HUES48 (cell line): ENCODE measurements around the gene SH3D21.

ENCODE experiments used
- H3K27ac ChIP-seq: one replicate; pipeline ENCODE4 v1.7.0; 2013; ENCODE audit warnings: low read depth, low read length, inconsistent platforms
- H3K27me3 ChIP-seq: 2 replicates; pipeline ENCODE4 v1.6.1; 2013; ENCODE audit warnings: mild to moderate bottlenecking, low read length; ENCODE audit not compliant: control insufficient read depth, insufficient read depth
- H3K36me3 ChIP-seq: 2 replicates; pipeline ENCODE4 v1.6.1; 2013; ENCODE audit warnings: low read length; ENCODE audit not compliant: control insufficient read depth, insufficient read depth
- H3K4me1 ChIP-seq: 2 replicates; pipeline ENCODE4 v1.6.1; 2013; ENCODE audit warnings: mild to moderate bottlenecking, low read length; ENCODE audit not compliant: control insufficient read depth, insufficient read depth
- H3K4me3 ChIP-seq: 2 replicates; pipeline ENCODE4 v1.5.1; 2013; ENCODE audit warnings: mild to moderate bottlenecking, low read depth, low read length
- H3K9ac ChIP-seq: 2 replicates; pipeline ENCODE4 v1.6.1; 2013; ENCODE audit warnings: mild to moderate bottlenecking, low read depth, low read length, moderate library complexity
- H3K9me3 ChIP-seq: 2 replicates; pipeline ENCODE4 v1.6.1; 2013; ENCODE audit warnings: low read length; ENCODE audit not compliant: control insufficient read depth, insufficient read depth

SH3D21 gene

GRCh38 chr1:36279789-36280296 is 26.3 kb upstream of the SH3D21 start:
- Histone ChIP-seq H3K27me3 (no peaks in the 10 kb centered on the region), H3K9me3 (no peaks in the 10 kb centered on the region), H3K9ac (no peak overlapping the region), H3K4me3 (no peak overlapping the region), H3K36me3 (peaks cover 29% of the 10 kb centered on the region), H3K27ac (no peak overlapping the region), H3K4me1 (no peaks in the 10 kb centered on the region)

- Histone ChIP-seq H3K27me3 (no peaks in the 10 kb centered on the region), H3K4me1 (no peaks in the 10 kb centered on the region), H3K9me3 (no peaks in the 10 kb centered on the region), H3K4me3 (no peak overlapping the region), H3K27ac (no peak overlapping the region), H3K36me3 (peaks cover 64% of the 10 kb centered on the region), H3K9ac (no peak overlapping the region)
These were observed 22.1 kb upstream of the SH3D21 start for GRCh38 chr1:36284061-36284460.

- H3K27ac ChIP-seq, result no peak overlapping the region
- H3K36me3 ChIP-seq, result peaks cover 69% of the 10 kb centered on the region
- H3K9ac ChIP-seq, result no peak overlapping the region
- H3K9me3 ChIP-seq, result no peaks in the 10 kb centered on the region
- H3K4me3 ChIP-seq, result no peak overlapping the region
- H3K27me3 ChIP-seq, result no peaks in the 10 kb centered on the region
- no peaks in the 10 kb centered on the region for H3K4me1 ChIP-seq
These were observed 21.7 kb upstream of the SH3D21 start for GRCh38 chr1:36284517-36284916.

- Histone ChIP-seq H3K36me3 (peaks cover 78% of the 10 kb centered on the region), H3K4me1 (no peaks in the 10 kb centered on the region), H3K27ac (no peak overlapping the region), H3K4me3 (no peak overlapping the region), H3K27me3 (no peaks in the 10 kb centered on the region), H3K9me3 (no peaks in the 10 kb centered on the region), H3K9ac (no peak overlapping the region)
These were observed 20.6 kb upstream of the SH3D21 start for GRCh38 chr1:36285443-36286101.

- no peak overlapping the region for H3K4me3 ChIP-seq
- no peaks in the 10 kb centered on the region for H3K9me3 ChIP-seq
- no peak overlapping the region for H3K27ac ChIP-seq
- no peak overlapping the region for H3K9ac ChIP-seq
- H3K27me3 ChIP-seq, result no peaks in the 10 kb centered on the region
- H3K36me3 ChIP-seq, result peaks cover 90% of the 10 kb centered on the region
- no peaks in the 10 kb centered on the region for H3K4me1 ChIP-seq
These were observed 19.4 kb upstream of the SH3D21 start for GRCh38 chr1:36286802-36287201.

- Histone ChIP-seq H3K36me3 (peaks cover 92% of the 10 kb centered on the region), H3K9ac (no peak overlapping the region)
These were observed 18.6 kb upstream of the SH3D21 start for GRCh38 chr1:36287595-36287994.

GRCh38 chr1:36295390-36295789 is 10.8 kb upstream of the SH3D21 start:
- Histone ChIP-seq H3K4me1 (no peaks in the 10 kb centered on the region), H3K27me3 (no peaks in the 10 kb centered on the region), H3K27ac (no peak overlapping the region), H3K9me3 (no peaks in the 10 kb centered on the region), H3K9ac (no peak overlapping the region), H3K4me3 (no peak overlapping the region), H3K36me3 (peaks cover 89% of the 10 kb centered on the region)

More at GRCh38 chr1:36287595-36287994, 18.6 kb upstream of the SH3D21 start:
- H3K9me3 ChIP-seq, result no peaks in the 10 kb centered on the region
- H3K4me3 ChIP-seq, result no peak overlapping the region
- no peaks in the 10 kb centered on the region for H3K4me1 ChIP-seq
- H3K27ac ChIP-seq, result no peak overlapping the region
- no peaks in the 10 kb centered on the region for H3K27me3 ChIP-seq

- Histone ChIP-seq H3K4me1 (no peaks in the 10 kb centered on the region), H3K4me3 (no peak overlapping the region), H3K27me3 (no peaks in the 10 kb centered on the region), H3K36me3 (peaks cover 89% of the 10 kb centered on the region), H3K9me3 (no peaks in the 10 kb centered on the region), H3K27ac (no peak overlapping the region), H3K9ac (no peak overlapping the region)
These were observed 9.1 kb upstream of the SH3D21 start for GRCh38 chr1:36297062-36297461.

GRCh38 chr1:36298640-36299039 is 7.5 kb upstream of the SH3D21 start:
- Histone ChIP-seq H3K9ac (no peak overlapping the region), H3K9me3 (no peaks in the 10 kb centered on the region), H3K27ac (no peak overlapping the region), H3K36me3 (peaks cover 88% of the 10 kb centered on the region), H3K4me3 (no peak overlapping the region), H3K4me1 (no peaks in the 10 kb centered on the region), H3K27me3 (no peaks in the 10 kb centered on the region)

- Histone ChIP-seq H3K27ac (peak overlapping the region; percentile 56), H3K9ac (no peak overlapping the region)
These were observed 5.6 kb upstream of the SH3D21 start for GRCh38 chr1:36300526-36300925.

GRCh38 chr1:36301220-36301619 is 4.9 kb upstream of the SH3D21 start:
- Histone ChIP-seq H3K27ac (no peak overlapping the region), H3K9me3 (no peaks in the 10 kb centered on the region), H3K4me1 (no peaks in the 10 kb centered on the region), H3K36me3 (peaks cover 74% of the 10 kb centered on the region), H3K4me3 (no peak overlapping the region), H3K9ac (no peak overlapping the region), H3K27me3 (no peaks in the 10 kb centered on the region)

More at GRCh38 chr1:36300526-36300925, 5.6 kb upstream of the SH3D21 start:
- Histone ChIP-seq H3K4me3 (no peak overlapping the region), H3K36me3 (peaks cover 81% of the 10 kb centered on the region), H3K4me1 (no peaks in the 10 kb centered on the region), H3K9me3 (no peaks in the 10 kb centered on the region), H3K27me3 (no peaks in the 10 kb centered on the region)
